GM19395 (cell line): ENCODE results near the gene PLCD1.

Experiments
- ATAC-seq: cut with Tn5 transposase; IDR thresholded peaks from one replicate; pipeline ENCODE4 v1.9.1; 2021; ENCODE audit warnings: mild to moderate bottlenecking, moderate library complexity; ENCODE audit not compliant: unreplicated experiment

The PLCD1 gene

GRCh38 chr3:38001456-38002081, 27.9 kb downstream of the PLCD1 start:
- no peak for ATAC-seq

DNA sequence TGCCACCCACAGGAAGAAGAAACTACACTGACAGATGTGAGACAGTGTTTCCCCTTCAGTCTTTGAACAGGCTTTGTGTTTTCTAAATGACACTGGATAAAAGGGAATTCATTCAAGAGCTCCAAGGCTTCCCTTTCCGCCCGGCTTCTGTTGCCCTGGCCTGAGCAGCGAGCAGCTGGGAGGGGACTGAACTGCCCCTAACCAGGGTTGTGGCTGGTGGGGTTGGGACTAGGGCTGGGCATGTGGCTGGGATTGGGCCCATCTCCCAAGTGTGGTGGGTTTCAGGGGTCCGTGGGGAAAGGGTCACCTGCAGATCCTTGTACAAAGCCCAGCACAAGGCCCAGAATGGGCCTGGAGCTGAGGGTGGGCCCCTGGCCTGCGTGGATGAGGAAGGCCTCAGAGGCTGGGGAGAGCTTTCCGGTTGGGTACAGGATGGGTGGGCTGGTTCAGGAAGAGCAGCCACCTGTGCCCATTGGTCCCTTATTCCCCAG, 28.4 kb downstream of the PLCD1 start:
- ATAC-seq: no peak

- ATAC-seq: no peak
Observed at GRCh38 chr3:38000242-38000916, 29.1 kb downstream of the PLCD1 start.

- ATAC-seq: no peak
Observed at GRCh38 chr3:37999836-38000235, 29.6 kb downstream of the PLCD1 start.

DNA sequence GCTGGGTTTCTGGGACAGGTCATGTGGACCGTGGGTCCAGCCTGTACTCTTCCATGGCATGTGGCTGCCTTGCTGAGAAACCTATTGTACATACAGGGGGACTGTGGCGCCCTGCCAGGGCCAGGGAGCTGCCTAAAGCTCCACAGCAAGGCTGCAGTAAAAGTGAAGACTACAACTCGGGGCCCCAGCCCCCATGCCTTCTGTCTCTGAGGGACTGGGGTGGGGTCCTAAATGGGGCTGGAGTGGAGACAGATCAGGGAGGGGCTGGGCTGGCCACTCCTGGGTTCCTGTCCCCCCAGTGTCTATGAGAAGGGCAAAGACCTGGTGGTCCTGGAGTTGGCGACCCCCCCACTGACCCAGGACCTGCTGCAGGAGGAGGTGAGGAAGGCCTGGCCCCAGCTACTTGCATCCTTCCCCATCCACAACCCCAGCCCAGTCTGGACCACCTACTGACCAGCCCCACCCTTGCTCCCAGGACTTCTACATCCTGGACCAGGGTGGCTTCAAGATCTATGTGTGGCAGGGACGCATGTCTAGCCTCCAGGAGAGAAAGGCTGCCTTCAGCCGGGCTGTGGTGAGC, 31.6 kb downstream of the PLCD1 start:
- ATAC-seq: no peak

GRCh38 chr3:37997342-37997741, 32.1 kb downstream of the PLCD1 start:
- ATAC-seq: no peak

DNA sequence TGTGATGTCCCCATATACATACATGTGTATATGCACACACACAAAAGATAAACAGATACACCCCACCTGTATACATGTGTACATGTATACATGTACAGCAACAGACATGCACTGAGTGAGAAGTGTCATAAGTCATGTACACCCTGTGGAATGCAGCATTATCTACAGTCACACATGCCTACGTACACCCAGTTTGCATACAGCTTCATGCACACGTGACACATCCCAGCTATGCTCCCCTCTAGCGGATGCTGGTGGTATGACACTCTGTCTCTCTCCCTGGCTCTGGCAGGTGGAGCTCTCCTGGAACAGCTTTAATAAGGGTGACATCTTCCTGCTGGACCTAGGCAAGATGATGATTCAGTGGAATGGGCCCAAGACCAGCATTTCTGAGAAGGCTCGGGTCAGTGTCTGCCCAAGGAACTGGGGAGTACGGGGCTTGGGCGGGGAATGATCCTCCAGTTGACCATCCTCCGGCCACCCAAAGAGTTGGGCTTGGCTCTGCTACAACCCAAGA, 32.6 kb downstream of the PLCD1 start:
- peak; percentile 55 for ATAC-seq

GRCh38 chr3:37995652-37996641, 33.5 kb downstream of the PLCD1 start:
- ATAC-seq: no peak

GRCh38 chr3:37994639-37994972, 34.8 kb downstream of the PLCD1 start:
- ATAC-seq: no peak

DNA sequence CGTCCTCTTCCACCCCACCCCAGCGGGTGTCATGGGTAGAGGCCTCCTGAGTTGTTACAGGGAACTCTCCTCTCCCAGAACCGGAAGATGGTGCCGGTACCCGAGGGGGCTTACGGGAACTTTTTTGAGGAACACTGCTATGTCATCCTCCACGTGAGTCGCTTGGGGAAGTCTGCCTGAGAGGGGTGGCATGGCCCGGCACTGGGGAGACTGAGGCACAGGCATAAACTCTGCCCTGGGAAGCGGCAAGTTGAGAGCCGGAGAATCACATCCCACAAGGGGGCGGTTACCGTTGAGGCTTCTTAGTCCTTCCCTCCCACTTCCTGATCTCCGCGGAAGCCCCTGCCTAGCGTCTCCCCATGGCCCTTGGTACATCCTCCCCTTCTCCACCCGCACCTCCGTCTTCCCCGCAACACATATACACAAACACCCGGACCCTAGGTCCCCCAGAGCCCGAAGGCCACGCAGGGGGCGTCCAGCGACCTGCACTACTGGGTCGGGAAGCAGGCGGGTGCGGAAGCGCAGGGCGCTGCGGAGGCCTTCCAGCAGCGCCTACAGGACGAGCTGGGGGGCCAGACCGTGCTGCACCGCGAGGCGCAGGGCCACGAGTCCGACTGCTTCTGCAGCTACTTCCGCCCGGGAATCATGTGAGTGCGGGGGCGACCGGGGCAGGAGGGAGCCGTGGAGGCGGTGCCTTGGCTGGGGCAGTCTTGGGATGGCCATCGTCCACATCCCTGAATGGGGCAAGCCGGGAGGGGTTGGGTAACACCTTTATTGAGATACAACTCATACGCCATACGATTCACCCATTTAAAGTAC, 35.4 kb downstream of the PLCD1 start:
- ATAC-seq: peak; percentile 65

DNA sequence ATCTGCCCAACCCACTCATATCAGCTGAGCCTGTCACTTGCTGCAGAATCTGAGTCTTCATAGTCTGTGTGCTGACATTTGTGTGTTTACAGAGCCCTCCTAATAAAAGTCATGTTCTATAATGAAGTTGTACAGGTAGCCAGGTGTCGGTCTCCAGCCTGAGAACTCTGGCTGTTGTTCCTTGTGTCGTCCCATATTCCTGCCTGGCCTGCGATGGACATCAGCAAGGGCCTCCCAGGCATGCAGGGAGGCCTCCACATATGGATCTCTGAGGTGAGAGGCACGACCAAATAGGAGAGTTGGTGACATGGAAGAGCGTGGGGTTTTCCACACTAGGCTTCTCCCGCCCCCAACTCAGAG, 36.0 kb downstream of the PLCD1 start:
- no peak for ATAC-seq

- no peak for ATAC-seq
Observed at GRCh38 chr3:37993067-37993455, 36.4 kb downstream of the PLCD1 start.

- no peak for ATAC-seq
Observed at GRCh38 chr3:37992271-37993066, 37.0 kb downstream of the PLCD1 start.

GRCh38 chr3:37991823-37992222, 37.6 kb downstream of the PLCD1 start:
- no peak for ATAC-seq

DNA sequence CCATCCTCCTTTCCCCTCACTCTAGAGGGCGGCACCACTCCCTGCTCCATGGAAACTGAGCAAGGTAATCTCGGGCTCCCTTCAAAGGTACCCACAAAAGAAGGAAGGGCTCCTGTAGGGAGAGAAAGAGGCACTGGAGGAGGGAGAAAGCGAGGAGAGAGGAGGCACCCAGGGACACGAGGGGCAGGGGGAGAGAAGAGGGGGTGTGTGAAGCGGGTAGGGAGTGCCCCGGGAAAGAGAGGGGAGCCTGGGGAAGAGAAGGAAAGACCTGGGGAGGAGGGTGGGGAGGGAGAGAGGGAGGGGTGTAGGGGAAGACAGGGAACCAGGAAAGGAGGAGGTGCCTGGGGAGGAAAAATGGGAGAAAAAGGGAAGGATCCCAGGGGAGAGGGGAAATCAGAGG, 38.3 kb downstream of the PLCD1 start:
- ATAC-seq: no peak

- no peak for ATAC-seq
Observed at GRCh38 chr3:37990527-37990926, 38.9 kb downstream of the PLCD1 start, which contains the start of gene VILL. TSS of gene VILL (plus strand) at chr3:37990786. CDS start at chr3:37993673, 2,887 bp downstream.

- no peak for ATAC-seq
Observed at GRCh38 chr3:37989821-37990480, 39.5 kb downstream of the PLCD1 start.

DNA sequence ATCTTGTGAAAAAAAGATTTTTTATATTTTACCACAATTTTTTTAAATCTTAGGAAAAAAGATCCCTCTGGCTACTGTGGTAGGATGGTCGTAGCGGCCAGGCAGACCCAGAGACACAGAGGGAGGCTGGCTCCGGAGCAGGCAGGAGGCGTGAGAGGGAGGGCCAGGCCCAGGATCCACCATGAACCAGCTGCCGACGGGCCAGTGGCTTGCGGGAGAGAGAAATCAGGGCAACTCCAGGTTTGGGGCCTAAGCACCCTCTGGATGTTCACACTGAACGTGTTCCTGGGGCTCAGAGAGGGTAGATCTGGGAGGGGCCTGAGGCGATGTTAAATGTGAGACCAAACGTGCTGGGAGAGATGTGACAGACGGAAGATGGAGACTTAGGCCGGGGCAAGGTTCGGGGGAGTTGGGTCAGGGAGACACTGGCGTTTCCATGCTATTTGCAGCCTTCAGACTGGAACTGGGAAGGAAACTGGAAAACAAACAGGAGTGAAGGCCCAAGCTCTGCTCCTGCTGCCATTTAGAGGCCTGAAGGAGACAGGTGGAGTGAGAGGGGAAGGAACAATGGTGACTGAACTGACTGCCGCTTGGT, 40.4 kb downstream of the PLCD1 start:
- no peak for ATAC-seq
